ENCODE measurements around the gene KLHL6. TPM values are rescaled to one million over a fixed set of nuclear protein-coding genes. Genes with fewer than 3 reads are reported as not detected.
"Not testable (repeated sequence)": the region's sequence is repeated elsewhere in the genome, so short reads cannot be mapped to it uniquely, and the experiment has no call there.

Gene KLHL6
- total RNA-seq, 1 donor, result 24.9 TPM

DNA sequence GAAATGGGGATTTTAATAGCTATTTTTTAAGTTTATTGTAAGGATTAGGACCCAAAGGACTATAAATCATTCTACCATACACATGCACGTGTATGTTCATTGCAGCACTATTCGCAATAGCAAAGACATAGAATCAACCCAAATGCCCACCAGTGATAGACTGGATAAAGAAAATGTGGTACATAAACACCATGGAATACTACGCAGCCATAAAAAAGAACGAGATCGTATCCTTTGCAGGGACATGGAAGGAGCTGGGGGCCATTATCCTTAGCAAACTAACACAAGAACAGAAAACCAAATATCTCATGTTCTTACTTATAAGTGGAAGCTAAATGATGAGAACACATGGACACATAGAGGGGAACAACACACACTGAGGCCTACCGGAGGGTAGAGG, 26.7 kb downstream of the KLHL6 start:
- peaks cover 31% of the 10 kb centered on the region for H3K4me1 ChIP-seq (ENCODE audit: insufficient read depth, low read length)
- not testable (repeated sequence) for H3K4me3 ChIP-seq (ENCODE audit: low read length); H3K9me3 ChIP-seq (ENCODE audit: low read depth, low read length); H3K27me3 ChIP-seq (ENCODE audit: insufficient read depth, low read length)

GRCh38 chr3:183527428-183528379, 27.8 kb downstream of the KLHL6 start:
- Histone ChIP-seq H3K27me3 (ENCODE audit: insufficient read depth, low read length) (no peaks in the 10 kb centered on the region), H3K9me3 (ENCODE audit: low read depth, low read length) (no peaks in the 10 kb centered on the region), H3K4me3 (ENCODE audit: low read length) (no peak overlapping the region), H3K4me1 (ENCODE audit: insufficient read depth, low read length) (peaks cover 20% of the 10 kb centered on the region)

- H3K4me3 ChIP-seq (ENCODE audit: low read length), result no peak overlapping the region
- H3K27me3 ChIP-seq (ENCODE audit: insufficient read depth, low read length), result no peaks in the 10 kb centered on the region
- H3K4me1 ChIP-seq (ENCODE audit: insufficient read depth, low read length), result peaks cover 19% of the 10 kb centered on the region
- H3K9me3 ChIP-seq (ENCODE audit: low read depth, low read length), result no peaks in the 10 kb centered on the region
Measured at GRCh38 chr3:183526838-183527427, 28.6 kb downstream of the KLHL6 start.

DNA sequence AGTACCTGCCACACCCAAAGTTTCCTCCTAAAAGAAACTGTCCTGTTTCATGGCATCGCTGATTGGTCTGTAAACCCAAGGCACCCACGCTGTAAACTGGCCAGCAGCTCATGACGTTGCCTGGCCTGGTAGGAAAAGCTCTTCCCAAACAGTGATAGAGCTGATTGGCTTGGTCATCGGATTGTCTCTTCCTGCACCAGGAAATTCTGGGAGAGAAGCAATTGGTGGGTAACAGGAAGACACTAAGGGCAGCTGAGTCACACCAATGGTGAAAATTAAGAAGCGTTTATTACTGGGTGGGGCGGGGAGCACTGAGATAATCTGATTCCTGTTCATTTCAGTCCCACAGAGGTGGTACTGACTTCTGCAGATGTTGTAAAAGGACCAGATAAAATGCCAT, 31.0 kb downstream of the KLHL6 start:
- Histone ChIP-seq H3K27me3 (ENCODE audit: insufficient read depth, low read length) (no peaks in the 10 kb centered on the region), H3K9me3 (ENCODE audit: low read depth, low read length) (no peaks in the 10 kb centered on the region), H3K4me1 (ENCODE audit: insufficient read depth, low read length) (peaks cover 19% of the 10 kb centered on the region), H3K4me3 (ENCODE audit: low read length) (no peak overlapping the region)

DNA sequence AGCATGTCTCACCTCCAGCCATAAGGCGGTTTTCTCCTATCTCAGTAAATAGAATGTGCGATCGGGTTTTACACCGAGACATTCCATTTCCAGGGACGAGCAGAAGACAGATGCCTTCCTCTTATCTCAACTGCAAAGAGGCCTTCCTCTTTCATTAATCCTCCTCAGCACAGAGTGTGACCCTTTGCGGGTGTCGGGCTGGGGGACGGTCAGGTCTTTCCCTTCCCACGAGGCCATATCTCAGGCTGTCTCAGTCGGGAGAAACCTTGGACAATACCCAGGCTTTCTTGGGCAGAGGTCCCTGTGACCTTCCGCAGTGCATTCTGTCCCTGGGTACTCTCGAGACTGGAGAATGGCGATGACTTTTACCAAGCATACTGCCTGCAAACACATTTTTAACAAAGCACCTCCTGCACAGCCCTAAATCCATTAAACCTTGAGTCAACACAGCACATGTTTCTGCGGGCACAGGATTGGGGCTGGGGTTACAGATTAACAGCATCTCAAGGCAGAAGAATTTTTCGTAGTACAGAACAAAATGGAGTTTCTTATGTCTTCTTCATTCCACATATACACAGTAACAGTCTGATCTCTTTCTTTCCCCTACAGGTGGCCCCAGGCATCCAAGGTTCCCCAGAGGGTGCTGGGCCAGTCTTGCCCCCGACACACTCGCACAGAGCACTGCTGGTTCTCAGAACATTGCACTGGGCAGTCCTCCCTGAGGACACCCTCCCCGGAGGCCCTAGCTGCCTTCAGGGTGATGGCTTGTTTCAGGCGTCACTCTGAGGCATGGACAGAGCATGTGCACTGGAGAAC, 34.6 kb downstream of the KLHL6 start:
- H3K4me3 ChIP-seq (ENCODE audit: low read length), result not testable (repeated sequence)

DNA sequence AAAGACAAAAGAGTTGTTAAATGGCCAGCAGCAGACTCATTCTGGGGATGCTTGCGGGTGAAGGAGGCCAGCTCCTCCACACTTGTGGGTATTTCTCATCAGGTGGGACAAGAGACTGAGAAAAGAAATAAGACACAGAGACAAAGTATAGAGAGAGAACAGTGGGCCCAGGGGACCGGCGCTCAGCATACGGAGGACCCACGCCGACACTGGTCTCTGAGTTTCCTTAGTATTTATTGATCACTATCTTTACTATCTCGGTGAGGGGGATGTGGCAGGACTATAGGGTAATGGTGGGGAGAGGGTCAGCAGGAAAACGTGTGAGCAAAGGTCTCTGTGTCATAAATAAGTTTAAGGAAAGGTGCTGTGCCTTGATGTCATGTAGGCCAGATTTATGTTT, 35.2 kb downstream of the KLHL6 start:
- H3K27me3 ChIP-seq (ENCODE audit: insufficient read depth, low read length); H3K4me3 ChIP-seq (ENCODE audit: low read length); H3K9me3 ChIP-seq (ENCODE audit: low read depth, low read length): not testable (repeated sequence)
- peaks cover 39% of the 10 kb centered on the region for H3K4me1 ChIP-seq (ENCODE audit: insufficient read depth, low read length)

More for the DNA sequence above, 34.6 kb downstream of the KLHL6 start:
- not testable (repeated sequence) for H3K27me3 ChIP-seq (ENCODE audit: insufficient read depth, low read length); H3K9me3 ChIP-seq (ENCODE audit: low read depth, low read length)
- H3K4me1 ChIP-seq (ENCODE audit: insufficient read depth, low read length), result peaks cover 33% of the 10 kb centered on the region

- no peaks in the 10 kb centered on the region for H3K9me3 ChIP-seq (ENCODE audit: low read depth, low read length)
- no peak overlapping the region for H3K4me3 ChIP-seq (ENCODE audit: low read length)
- H3K27me3 ChIP-seq (ENCODE audit: insufficient read depth, low read length), result no peaks in the 10 kb centered on the region
- peaks cover 43% of the 10 kb centered on the region for H3K4me1 ChIP-seq (ENCODE audit: insufficient read depth, low read length)
Measured at GRCh38 chr3:183519891-183520290, 35.6 kb downstream of the KLHL6 start.

GRCh38 chr3:183518491-183519251, 36.8 kb downstream of the KLHL6 start:
- H3K4me1 ChIP-seq (ENCODE audit: insufficient read depth, low read length), result peaks cover 53% of the 10 kb centered on the region
- H3K4me3 ChIP-seq (ENCODE audit: low read length), result no peak overlapping the region
- H3K9me3 ChIP-seq (ENCODE audit: low read depth, low read length), result no peaks in the 10 kb centered on the region
- no peaks in the 10 kb centered on the region for H3K27me3 ChIP-seq (ENCODE audit: insufficient read depth, low read length)

GRCh38 chr3:183517607-183518006, 37.9 kb downstream of the KLHL6 start:
- no peak overlapping the region for H3K4me3 ChIP-seq (ENCODE audit: low read length)
- peaks cover 61% of the 10 kb centered on the region for H3K4me1 ChIP-seq (ENCODE audit: insufficient read depth, low read length)

DNA sequence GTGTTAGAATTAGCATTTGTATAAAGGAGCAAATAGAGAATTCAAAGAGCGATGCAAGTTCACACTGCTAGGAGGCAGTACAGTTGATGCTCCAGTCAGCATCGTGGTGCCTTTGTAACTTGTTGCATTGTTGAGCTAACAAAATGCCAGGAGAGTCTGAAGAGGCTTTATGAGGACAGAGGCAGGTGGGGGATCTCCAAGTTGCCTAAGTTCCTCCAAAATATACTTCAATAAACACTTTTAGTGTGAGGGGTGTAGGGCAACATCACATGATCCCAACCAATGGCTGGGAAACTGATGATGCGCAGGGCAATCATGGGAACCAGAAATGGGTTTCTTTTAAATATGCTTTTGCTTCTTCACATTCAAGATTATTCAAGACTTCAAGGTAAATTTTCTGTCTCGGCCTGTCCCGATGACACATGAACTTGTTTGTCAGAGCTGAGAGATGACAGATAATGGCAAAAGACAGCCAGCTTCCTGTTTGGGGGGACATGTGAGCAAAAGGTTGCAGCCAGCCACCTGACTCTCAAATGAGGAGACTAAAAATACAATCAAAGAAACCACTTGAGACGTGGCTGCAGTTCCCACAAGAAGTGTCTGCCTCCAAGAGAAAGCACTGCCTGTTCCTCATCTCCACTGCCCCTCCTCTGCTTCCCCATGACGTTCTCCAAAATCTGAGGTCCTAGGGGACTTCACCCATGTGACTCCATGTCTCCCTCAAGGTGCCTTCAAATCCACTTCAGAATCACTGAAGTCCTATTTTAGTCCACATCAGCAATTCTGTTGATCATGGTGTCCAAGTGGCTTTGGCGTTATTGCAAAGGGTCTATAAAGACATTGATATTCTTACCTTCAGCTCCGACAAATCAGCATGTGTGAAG, 39.3 kb downstream of the KLHL6 start:
- no peaks in the 10 kb centered on the region for H3K9me3 ChIP-seq (ENCODE audit: low read depth, low read length)
- peaks cover 71% of the 10 kb centered on the region for H3K4me1 ChIP-seq (ENCODE audit: insufficient read depth, low read length)
- no peak overlapping the region for H3K4me3 ChIP-seq (ENCODE audit: low read length)
- no peaks in the 10 kb centered on the region for H3K27me3 ChIP-seq (ENCODE audit: insufficient read depth, low read length)

More at GRCh38 chr3:183517607-183518006, 37.9 kb downstream of the KLHL6 start:
- Histone ChIP-seq H3K27me3 (ENCODE audit: insufficient read depth, low read length) (no peaks in the 10 kb centered on the region), H3K9me3 (ENCODE audit: low read depth, low read length) (no peaks in the 10 kb centered on the region)

DNA sequence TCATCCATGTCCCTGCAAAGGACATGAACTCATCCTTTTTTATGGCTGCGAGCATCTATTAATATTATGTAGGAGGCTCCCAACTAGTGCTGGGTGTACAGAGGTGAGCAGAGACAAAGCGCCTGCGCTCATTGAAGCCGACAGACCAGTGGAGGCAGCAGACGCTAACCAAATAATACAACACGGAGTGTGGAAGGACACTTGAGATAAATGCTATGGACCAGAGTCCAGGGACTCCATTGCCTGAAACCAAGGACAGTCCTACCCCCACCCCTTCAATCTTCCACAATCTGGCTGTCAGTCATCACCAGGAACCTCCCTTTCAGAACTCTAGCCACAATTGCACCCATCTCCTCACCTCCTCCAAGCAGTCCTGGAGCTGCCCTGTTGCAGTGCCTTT, 41.5 kb downstream of the KLHL6 start:
- no peaks in the 10 kb centered on the region for H3K27me3 ChIP-seq (ENCODE audit: insufficient read depth, low read length)
- no peaks in the 10 kb centered on the region for H3K9me3 ChIP-seq (ENCODE audit: low read depth, low read length)
- peaks cover 68% of the 10 kb centered on the region for H3K4me1 ChIP-seq (ENCODE audit: insufficient read depth, low read length)
- H3K4me3 ChIP-seq (ENCODE audit: low read length), result no peak overlapping the region

GRCh38 chr3:183513046-183513706, 42.3 kb downstream of the KLHL6 start:
- Histone ChIP-seq H3K4me3 (ENCODE audit: low read length) (no peak overlapping the region), H3K27me3 (ENCODE audit: insufficient read depth, low read length) (no peaks in the 10 kb centered on the region), H3K4me1 (ENCODE audit: insufficient read depth, low read length) (peaks cover 60% of the 10 kb centered on the region), H3K9me3 (ENCODE audit: low read depth, low read length) (no peaks in the 10 kb centered on the region)

DNA sequence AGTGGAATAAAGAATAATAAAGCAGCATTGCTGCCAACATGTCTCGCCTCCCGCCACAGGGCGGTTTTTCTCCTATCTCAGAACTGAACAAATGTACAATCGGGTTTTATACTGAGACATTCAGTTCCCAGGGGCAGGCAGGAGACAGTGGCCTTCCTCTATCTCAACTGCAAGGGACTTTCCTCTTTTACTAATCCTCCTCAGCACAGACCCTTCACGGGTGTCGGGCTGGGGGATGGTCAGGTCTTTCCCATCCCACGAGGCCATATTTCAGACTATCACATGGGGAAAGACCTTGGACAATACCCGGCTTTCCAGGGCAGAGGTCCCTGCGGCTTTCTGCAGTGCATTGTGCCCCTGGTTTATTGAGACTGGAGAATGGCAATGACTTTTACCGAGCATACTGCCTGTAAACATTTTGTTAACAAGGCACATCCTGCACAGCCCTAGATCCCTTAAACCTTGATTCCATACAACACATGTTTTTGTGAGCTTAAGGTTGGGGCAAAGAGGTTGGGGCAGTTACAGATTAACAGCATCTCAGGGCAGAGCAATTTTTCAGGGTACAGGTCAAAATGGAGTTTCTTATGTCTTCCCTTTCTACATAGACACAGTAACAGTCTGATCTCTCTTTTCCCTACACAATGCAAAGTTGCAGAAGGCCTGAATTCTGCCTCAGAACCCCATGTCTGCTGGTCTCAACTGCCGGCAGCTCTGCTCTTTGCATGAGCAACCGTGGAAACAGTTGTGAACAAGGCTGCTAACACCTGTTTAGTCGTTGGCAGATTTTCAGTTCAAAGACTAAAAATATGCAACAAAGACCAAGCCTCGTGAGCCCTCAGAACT, 44.0 kb downstream of the KLHL6 start:
- H3K4me3 ChIP-seq (ENCODE audit: low read length); H3K9me3 ChIP-seq (ENCODE audit: low read depth, low read length); H3K27me3 ChIP-seq (ENCODE audit: insufficient read depth, low read length): not testable (repeated sequence)
- H3K4me1 ChIP-seq (ENCODE audit: insufficient read depth, low read length), result peaks cover 49% of the 10 kb centered on the region

Measured in mononuclear cell (primary cell).